Measurements from ENCODE around the gene KCNAB1. TPM values are rescaled to one million over a fixed set of nuclear protein-coding genes. Genes with fewer than 3 reads are reported as not detected.

The KCNAB1 gene
- total RNA-seq, 1 experiment from 2014 or later: 1.0 TPM

- CTCF ChIA-PET: no interaction called here
- DNase-seq (ENCODE audit: low spot score): no peak
- Mint-ChIP-seq H3K9me3 (peaks cover 5% of the 10 kb centered on the region; the same call in 1 of the 2 replicates), H3K4me1 (peaks cover 70% of the 10 kb centered on the region), H3K27ac (no peak overlapping the region), H3K4me3 (no peak overlapping the region), H3K36me3 (no peaks in the 10 kb centered on the region), H3K27me3 (ENCODE audit: low read depth) (no peaks in the 10 kb centered on the region; the same call in 1 of the 2 replicates)
- TF ChIP-seq ZNF121 (CRISPR knock-in tag; IDR thresholded peaks at IDR 0.05): no peak
- TF ChIP-seq, protein P1, sequence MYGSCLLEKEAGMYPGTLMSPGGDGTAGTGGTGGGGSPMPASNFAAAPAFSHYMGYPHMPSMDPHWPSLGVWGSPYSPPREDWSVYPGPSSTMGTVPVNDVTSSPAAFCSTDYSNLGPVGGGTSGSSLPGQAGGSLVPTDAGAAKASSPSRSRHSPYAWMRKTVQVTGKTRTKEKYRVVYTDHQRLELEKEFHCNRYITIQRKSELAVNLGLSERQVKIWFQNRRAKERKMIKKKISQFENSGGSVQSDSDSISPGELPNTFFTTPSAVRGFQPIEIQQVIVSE (CRISPR knock-in tag; IDR thresholded peaks at IDR 0.05; ENCODE audit: borderline replicate concordance): no peak
- POLR2A ChIA-PET: no interaction called here
- no peak for ATAC-seq
Observed at GRCh38 chr3:156371701-156372100, 251.3 kb downstream of the KCNAB1 start.

- peaks cover 65% of the 10 kb centered on the region for H3K4me1 Mint-ChIP-seq
- H3K27me3 Mint-ChIP-seq (ENCODE audit: low read depth): peaks cover 5% of the 10 kb centered on the region; the same call in 1 of the 2 replicates
- H3K9me3 Mint-ChIP-seq: peaks cover 8% of the 10 kb centered on the region
- no peak overlapping the region for H3K4me3 Mint-ChIP-seq
- TF ChIP-seq TEAD4 (CRISPR knock-in tag; IDR thresholded peaks at IDR 0.05) (no peak), ARID4B (CRISPR knock-in tag; IDR thresholded peaks at IDR 0.05; ENCODE audit: borderline replicate concordance) (no peak), GABPB1 (CRISPR knock-in tag; IDR thresholded peaks at IDR 0.05) (no peak), MXD4 (CRISPR knock-in tag; IDR thresholded peaks at IDR 0.05; ENCODE audit: borderline replicate concordance) (no peak)
- TF ChIP-seq, protein P2, sequence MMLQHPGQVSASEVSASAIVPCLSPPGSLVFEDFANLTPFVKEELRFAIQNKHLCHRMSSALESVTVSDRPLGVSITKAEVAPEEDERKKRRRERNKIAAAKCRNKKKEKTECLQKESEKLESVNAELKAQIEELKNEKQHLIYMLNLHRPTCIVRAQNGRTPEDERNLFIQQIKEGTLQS (CRISPR knock-in tag; conservative IDR thresholded peaks at IDR 0.05): no peak
- TF ChIP-seq, protein P3, sequence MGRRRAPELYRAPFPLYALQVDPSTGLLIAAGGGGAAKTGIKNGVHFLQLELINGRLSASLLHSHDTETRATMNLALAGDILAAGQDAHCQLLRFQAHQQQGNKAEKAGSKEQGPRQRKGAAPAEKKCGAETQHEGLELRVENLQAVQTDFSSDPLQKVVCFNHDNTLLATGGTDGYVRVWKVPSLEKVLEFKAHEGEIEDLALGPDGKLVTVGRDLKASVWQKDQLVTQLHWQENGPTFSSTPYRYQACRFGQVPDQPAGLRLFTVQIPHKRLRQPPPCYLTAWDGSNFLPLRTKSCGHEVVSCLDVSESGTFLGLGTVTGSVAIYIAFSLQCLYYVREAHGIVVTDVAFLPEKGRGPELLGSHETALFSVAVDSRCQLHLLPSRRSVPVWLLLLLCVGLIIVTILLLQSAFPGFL (CRISPR knock-in tag; IDR thresholded peaks at IDR 0.05; ENCODE audit: borderline replicate concordance): no peak
- POLR2A ChIA-PET: no interaction called here
- peak; percentile 59 for ATAC-seq
- no peak for DNase-seq (ENCODE audit: low spot score)
- CTCF ChIA-PET: interaction anchor here (0.6 to 3.0 kb wide), 5 partner anchors 10 to 221 kb away, joined by 3 to 33 read pairs (median 4); no protein-coding TSS in a partner anchor
- peak overlapping the region; percentile 93 for H3K27ac Mint-ChIP-seq
- H3K36me3 Mint-ChIP-seq: no peaks in the 10 kb centered on the region
Observed at GRCh38 chr3:156373095-156373494, 252.7 kb downstream of the KCNAB1 start.

DNA sequence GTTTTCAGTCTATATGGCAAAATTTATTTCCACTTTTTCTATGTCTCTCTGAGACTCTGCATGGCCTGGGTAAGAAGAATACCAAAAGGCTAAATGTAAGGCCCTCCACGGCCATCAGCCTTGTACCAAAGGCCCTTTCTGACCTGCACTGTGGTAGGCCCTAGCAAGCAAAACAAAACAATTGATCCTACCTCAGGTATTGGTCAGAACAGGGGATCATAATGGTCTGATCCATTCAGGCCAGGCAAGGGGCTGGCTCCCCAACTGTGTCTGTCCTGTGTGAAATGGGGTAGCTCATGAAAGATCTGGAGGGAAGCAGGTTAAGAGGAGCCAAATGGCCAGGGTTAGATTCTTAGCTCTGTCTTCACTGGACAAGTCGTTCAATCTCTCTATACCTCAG is 253.3 kb downstream of the KCNAB1 start:
- no peak overlapping the region for H3K4me3 Mint-ChIP-seq
- CTCF ChIA-PET: interaction anchor here (0.6 to 3.0 kb wide), 7 partner anchors 10 to 330 kb away, joined by 3 to 33 read pairs (median 3); no protein-coding TSS in a partner anchor
- POLR2A ChIA-PET: no interaction called here
- TF ChIP-seq PRRX2 (CRISPR knock-in tag; IDR thresholded peaks at IDR 0.05): no peak
- no peak for TF ChIP-seq FOXJ3 (CRISPR knock-in tag; IDR thresholded peaks at IDR 0.05; ENCODE audit: borderline replicate concordance)
- no peak for TF ChIP-seq ZNF232 (CRISPR knock-in tag; IDR thresholded peaks at IDR 0.05)
- TF ChIP-seq, protein P3 (CRISPR knock-in tag; IDR thresholded peaks at IDR 0.05; ENCODE audit: borderline replicate concordance): no peak
- no peak for TF ChIP-seq OVOL2 (CRISPR knock-in tag; IDR thresholded peaks at IDR 0.05; ENCODE audit: borderline replicate concordance)
- no peak for TF ChIP-seq GABPB1 (CRISPR knock-in tag; IDR thresholded peaks at IDR 0.05)
- TF ChIP-seq, protein P2 (CRISPR knock-in tag; conservative IDR thresholded peaks at IDR 0.05): no peak
- TF ChIP-seq ARID4B (CRISPR knock-in tag; IDR thresholded peaks at IDR 0.05; ENCODE audit: borderline replicate concordance): no peak
- TF ChIP-seq CREM (CRISPR knock-in tag; IDR thresholded peaks at IDR 0.05): no peak
- TF ChIP-seq ZNF121 (CRISPR knock-in tag; IDR thresholded peaks at IDR 0.05): no peak
- TF ChIP-seq, protein P4, sequence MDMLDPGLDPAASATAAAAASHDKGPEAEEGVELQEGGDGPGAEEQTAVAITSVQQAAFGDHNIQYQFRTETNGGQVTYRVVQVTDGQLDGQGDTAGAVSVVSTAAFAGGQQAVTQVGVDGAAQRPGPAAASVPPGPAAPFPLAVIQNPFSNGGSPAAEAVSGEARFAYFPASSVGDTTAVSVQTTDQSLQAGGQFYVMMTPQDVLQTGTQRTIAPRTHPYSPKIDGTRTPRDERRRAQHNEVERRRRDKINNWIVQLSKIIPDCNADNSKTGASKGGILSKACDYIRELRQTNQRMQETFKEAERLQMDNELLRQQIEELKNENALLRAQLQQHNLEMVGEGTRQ (CRISPR knock-in tag; IDR thresholded peaks at IDR 0.05): no peak
- TF ChIP-seq SOX15 (CRISPR knock-in tag; IDR thresholded peaks at IDR 0.05): no peak
- no peak for TF ChIP-seq NR1H2 (CRISPR knock-in tag; IDR thresholded peaks at IDR 0.05)
- no peak for TF ChIP-seq JUN (CRISPR knock-in tag; IDR thresholded peaks at IDR 0.05)

More for the DNA sequence above, 253.3 kb downstream of the KCNAB1 start:
- Mint-ChIP-seq H3K27me3 (ENCODE audit: low read depth) (peaks cover 5% of the 10 kb centered on the region; the same call in 1 of the 2 replicates), H3K27ac (peak overlapping the region; percentile 93), H3K4me1 (peaks cover 60% of the 10 kb centered on the region), H3K9me3 (peaks cover 8% of the 10 kb centered on the region), H3K36me3 (no peaks in the 10 kb centered on the region)
- DNase-seq (ENCODE audit: low spot score): no peak
- peak; percentile 79 for ATAC-seq

Data from WTC11 (cell line).